ENCODE data around the gene ZNF579.

Gene ZNF579

DNA sequence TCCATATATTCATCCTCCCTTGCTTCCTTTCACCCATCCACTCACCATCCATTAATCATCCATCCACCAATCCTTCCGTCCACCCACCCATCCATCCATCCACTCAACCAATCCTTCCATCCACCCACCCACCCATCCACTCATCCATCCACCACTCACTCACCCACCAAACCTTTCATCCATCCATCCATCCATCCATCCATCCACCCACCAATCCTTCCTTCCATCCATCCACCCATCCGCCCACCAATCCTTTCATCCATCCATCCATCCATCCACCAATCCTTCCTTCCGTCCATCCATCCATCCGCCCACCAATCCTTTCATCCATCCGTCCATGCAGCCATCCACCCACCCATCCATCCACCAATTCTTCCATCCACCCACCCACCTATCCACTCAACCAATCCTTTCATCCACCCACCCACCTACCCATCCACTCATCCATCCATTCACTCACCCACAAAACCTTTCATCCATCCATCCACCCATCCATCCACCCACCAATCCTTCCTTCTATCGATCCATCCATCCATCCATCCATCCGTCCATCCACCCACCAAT lies 38.3 kb downstream of the ZNF579 start:
- H3K27ac ChIP-seq (ENCODE audit: low read length), result no peak overlapping the region
- no peaks in the 10 kb centered on the region for H3F3A ChIP-seq (ENCODE audit: insufficient read depth, low read length)
- no peaks in the 10 kb centered on the region for H3K79me2 ChIP-seq (ENCODE audit: low read length)
- no peaks in the 10 kb centered on the region for H3K9me3 ChIP-seq (replicated peaks; ENCODE audit: insufficient read depth, low read length)
- no peaks in the 10 kb centered on the region for H3K36me3 ChIP-seq (replicated peaks; ENCODE audit: insufficient read depth, low read length)
- no peak overlapping the region for H3K9ac ChIP-seq (ENCODE audit: low read length)
- no peaks in the 10 kb centered on the region for H4K20me1 ChIP-seq (ENCODE audit: insufficient read depth, low read length)
- H2AFZ ChIP-seq (ENCODE audit: low read length), result no peak overlapping the region
- no peak overlapping the region for H3K4me2 ChIP-seq (ENCODE audit: low read depth, low read length)
- no peak for DNase-seq
- H3K9me2 ChIP-seq (replicated peaks; ENCODE audit: insufficient read depth, low read length), result no peaks in the 10 kb centered on the region
- no peak for TF ChIP-seq EZH2 (optimal IDR thresholded peaks at IDR 0.05; ENCODE audit: low read depth, low read length)
- TF ChIP-seq, protein P1, sequence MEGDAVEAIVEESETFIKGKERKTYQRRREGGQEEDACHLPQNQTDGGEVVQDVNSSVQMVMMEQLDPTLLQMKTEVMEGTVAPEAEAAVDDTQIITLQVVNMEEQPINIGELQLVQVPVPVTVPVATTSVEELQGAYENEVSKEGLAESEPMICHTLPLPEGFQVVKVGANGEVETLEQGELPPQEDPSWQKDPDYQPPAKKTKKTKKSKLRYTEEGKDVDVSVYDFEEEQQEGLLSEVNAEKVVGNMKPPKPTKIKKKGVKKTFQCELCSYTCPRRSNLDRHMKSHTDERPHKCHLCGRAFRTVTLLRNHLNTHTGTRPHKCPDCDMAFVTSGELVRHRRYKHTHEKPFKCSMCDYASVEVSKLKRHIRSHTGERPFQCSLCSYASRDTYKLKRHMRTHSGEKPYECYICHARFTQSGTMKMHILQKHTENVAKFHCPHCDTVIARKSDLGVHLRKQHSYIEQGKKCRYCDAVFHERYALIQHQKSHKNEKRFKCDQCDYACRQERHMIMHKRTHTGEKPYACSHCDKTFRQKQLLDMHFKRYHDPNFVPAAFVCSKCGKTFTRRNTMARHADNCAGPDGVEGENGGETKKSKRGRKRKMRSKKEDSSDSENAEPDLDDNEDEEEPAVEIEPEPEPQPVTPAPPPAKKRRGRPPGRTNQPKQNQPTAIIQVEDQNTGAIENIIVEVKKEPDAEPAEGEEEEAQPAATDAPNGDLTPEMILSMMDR (IDR thresholded peaks at IDR 0.05; ENCODE audit: low read length), result no peak
- no peak for TF ChIP-seq EZH2phosphoT487 (IDR thresholded peaks at IDR 0.05; ENCODE audit: low read length)
- no peaks in the 10 kb centered on the region for H3K4me1 ChIP-seq (ENCODE audit: low read length)
- peaks cover 79% of the 10 kb centered on the region for H3K27me3 ChIP-seq (replicated peaks; ENCODE audit: insufficient read depth, low read length)
- H3K4me3 ChIP-seq (ENCODE audit: low read length), result no peak overlapping the region

DNA sequence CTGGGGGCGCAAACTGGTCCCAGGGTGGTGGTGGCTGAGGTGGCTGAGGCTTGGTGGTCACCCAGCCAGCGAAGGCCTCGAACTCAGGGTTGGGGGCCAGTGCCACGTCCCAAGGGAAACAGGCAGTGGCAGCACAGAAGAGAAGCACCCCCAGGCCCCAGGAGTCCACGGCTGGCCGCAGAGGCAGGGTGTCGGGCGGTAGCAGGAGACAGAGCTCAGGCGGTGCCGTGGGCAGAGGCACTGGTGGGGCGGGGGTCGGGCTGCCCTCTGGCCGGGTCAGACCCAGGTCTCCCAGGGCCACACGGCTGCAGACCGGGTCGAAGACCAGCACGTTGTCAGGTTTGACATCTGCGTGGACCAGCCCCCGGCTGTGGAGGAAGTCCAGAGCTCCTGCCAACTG lies 39.6 kb downstream of the ZNF579 start:
- Histone ChIP-seq H3K9ac (ENCODE audit: low read length) (no peak overlapping the region), H3K4me2 (ENCODE audit: low read depth, low read length) (no peak overlapping the region), H3K9me3 (replicated peaks; ENCODE audit: insufficient read depth, low read length) (no peaks in the 10 kb centered on the region), H3K27me3 (replicated peaks; ENCODE audit: insufficient read depth, low read length) (peaks cover 73% of the 10 kb centered on the region), H3F3A (ENCODE audit: insufficient read depth, low read length) (no peaks in the 10 kb centered on the region), H3K9me2 (replicated peaks; ENCODE audit: insufficient read depth, low read length) (no peaks in the 10 kb centered on the region), H3K4me3 (ENCODE audit: low read length) (no peak overlapping the region), H3K4me1 (ENCODE audit: low read length) (no peaks in the 10 kb centered on the region), H2AFZ (ENCODE audit: low read length) (no peak overlapping the region), H3K36me3 (replicated peaks; ENCODE audit: insufficient read depth, low read length) (no peaks in the 10 kb centered on the region), H3K27ac (ENCODE audit: low read length) (no peak overlapping the region), H4K20me1 (ENCODE audit: insufficient read depth, low read length) (no peaks in the 10 kb centered on the region), H3K79me2 (ENCODE audit: low read length) (no peaks in the 10 kb centered on the region)
- TF ChIP-seq, protein P1 (IDR thresholded peaks at IDR 0.05; ENCODE audit: low read length), result no peak
- TF ChIP-seq EZH2phosphoT487 (IDR thresholded peaks at IDR 0.05; ENCODE audit: low read length), result no peak
- no peak for TF ChIP-seq EZH2 (optimal IDR thresholded peaks at IDR 0.05; ENCODE audit: low read depth, low read length)
- no peak for DNase-seq

DNA sequence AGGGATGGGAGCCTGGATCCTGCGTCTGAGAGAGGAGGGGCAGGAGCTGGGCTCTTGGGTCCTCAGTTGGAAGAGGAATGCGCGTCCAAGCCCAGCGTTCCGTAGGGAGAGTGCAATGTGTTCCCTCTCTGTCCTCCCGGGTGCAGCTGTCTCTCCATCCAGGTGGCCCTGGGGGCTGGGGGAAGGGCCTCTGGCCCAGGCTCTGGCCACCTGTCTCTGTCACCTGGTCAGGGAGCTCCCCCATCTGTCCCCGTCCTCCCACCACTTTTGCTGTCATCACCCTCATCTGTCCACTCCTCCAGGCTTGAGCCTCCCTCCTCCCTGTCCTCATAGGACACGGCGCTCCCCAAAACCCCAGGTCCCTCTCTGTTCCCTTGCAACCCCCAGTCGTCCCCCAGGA lies 40.0 kb downstream of the ZNF579 start:
- H3K36me3 ChIP-seq (replicated peaks; ENCODE audit: insufficient read depth, low read length), result no peaks in the 10 kb centered on the region
- no peaks in the 10 kb centered on the region for H3K4me1 ChIP-seq (ENCODE audit: low read length)
- no peaks in the 10 kb centered on the region for H3K9me2 ChIP-seq (replicated peaks; ENCODE audit: insufficient read depth, low read length)
- no peaks in the 10 kb centered on the region for H3F3A ChIP-seq (ENCODE audit: insufficient read depth, low read length)
- no peak overlapping the region for H3K4me3 ChIP-seq (ENCODE audit: low read length)
- H3K9ac ChIP-seq (ENCODE audit: low read length), result no peak overlapping the region
- no peak overlapping the region for H2AFZ ChIP-seq (ENCODE audit: low read length)
- DNase-seq, result no peak
- no peaks in the 10 kb centered on the region for H4K20me1 ChIP-seq (ENCODE audit: insufficient read depth, low read length)
- H3K27me3 ChIP-seq (replicated peaks; ENCODE audit: insufficient read depth, low read length), result peaks cover 69% of the 10 kb centered on the region
- H3K4me2 ChIP-seq (ENCODE audit: low read depth, low read length), result no peak overlapping the region
- TF ChIP-seq, protein P1 (IDR thresholded peaks at IDR 0.05; ENCODE audit: low read length), result no peak
- TF ChIP-seq EZH2 (optimal IDR thresholded peaks at IDR 0.05; ENCODE audit: low read depth, low read length) (no peak), EZH2phosphoT487 (IDR thresholded peaks at IDR 0.05; ENCODE audit: low read length) (no peak)
- H3K9me3 ChIP-seq (replicated peaks; ENCODE audit: insufficient read depth, low read length), result no peaks in the 10 kb centered on the region
- H3K27ac ChIP-seq (ENCODE audit: low read length), result no peak overlapping the region
- H3K79me2 ChIP-seq (ENCODE audit: low read length), result no peaks in the 10 kb centered on the region

Data from MM.1S (cell line).